Activated naive CD8-positive, alpha-beta T cell treated with anti-CD3 and anti-CD28 coated beads, Interleukin-2, amount 10 ng/mL, durations not matched to agents 7 days and 5 days (primary cell): Measurements from ENCODE around the gene SLC25A31. TPM values are rescaled to one million over a fixed set of nuclear protein-coding genes. Genes with fewer than 3 reads are reported as not detected.

Experiments used
- ATAC-seq: fragments of 150-1000 bp; cut with Tn5 transposase; one replicate; pipeline ENCODE4 v1.10.0; 2021; ENCODE audit warnings: low read depth, moderate library complexity
- POLR2A ChIA-PET: fragments of 350-600 bp; sonication (Branson Sonifier 250); formaldehyde crosslinking; loops from one replicate; lab custom pipeline; 2021; ENCODE audit warnings: antibody characterized with exemption; lab: Charles Lee
- DNase-seq: peaks from one replicate; pipeline ENCODE4 v3.0.0; 2021
- H3K27ac Mint-ChIP-seq: one replicate; pipeline ENCODE4 v1.8.0; 2022; ENCODE audit warnings: mild to moderate bottlenecking, mixed read lengths
- H3K27me3 Mint-ChIP-seq: one replicate; pipeline ENCODE4 v1.8.0; 2022; ENCODE audit warnings: mild to moderate bottlenecking, moderate library complexity, mixed read lengths
- H3K36me3 Mint-ChIP-seq: one replicate; pipeline ENCODE4 v1.8.0; 2021; ENCODE audit warnings: mild to moderate bottlenecking, mixed read lengths
- H3K4me1 Mint-ChIP-seq: one replicate; pipeline ENCODE4 v1.8.0; 2021; ENCODE audit warnings: mixed read lengths
- H3K4me3 Mint-ChIP-seq: one replicate; pipeline ENCODE4 v1.8.0; 2022; ENCODE audit warnings: mild to moderate bottlenecking, moderate library complexity, mixed read lengths
- H3K9me3 Mint-ChIP-seq: one replicate; pipeline ENCODE4 v1.8.0; 2021; ENCODE audit warnings: mixed read lengths
- total RNA-seq, 2 experiments: library from RNA; stranded (reverse); gene quantifications; one replicate each; pipeline ENCODE4 v1.2.3, GENCODE V29; 2021

SLC25A31 gene
- total RNA-seq, 2 experiments from 2014 or later, result not detected

DNA sequence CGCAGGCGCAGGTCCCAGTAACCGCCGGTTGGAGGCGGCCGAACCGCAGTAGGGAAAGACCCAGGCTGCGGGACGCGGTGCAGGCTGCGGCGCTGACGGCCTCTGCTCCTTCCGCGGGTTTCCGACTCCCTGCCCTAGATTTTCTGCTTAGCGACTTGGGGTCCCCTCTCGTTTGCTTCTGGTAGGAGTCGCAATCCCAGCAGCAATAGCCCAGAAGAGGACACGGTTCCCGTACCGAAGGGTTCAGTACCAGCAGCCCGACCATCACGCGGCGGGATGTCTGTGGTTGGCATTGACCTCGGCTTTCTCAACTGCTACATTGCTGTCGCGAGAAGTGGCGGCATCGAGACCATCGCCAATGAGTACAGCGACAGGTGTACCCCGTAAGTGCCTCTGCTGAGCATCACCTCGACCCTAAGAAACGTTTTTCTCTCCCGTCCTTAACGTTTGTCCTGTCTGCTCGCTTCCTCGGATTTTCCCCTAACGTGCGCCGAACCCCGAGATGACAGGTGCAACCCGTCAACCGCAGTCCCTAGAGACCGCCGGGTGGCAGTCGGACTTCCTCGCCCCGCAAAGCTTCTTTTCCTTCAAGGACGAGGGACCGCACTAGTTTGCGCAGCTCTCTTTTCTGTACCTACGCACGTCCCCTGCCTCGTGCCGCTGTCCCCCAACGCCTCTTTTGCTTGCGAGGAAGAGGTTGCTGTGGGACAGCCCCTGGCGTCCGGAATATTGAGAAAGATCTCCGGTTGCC is 52.2 kb downstream of the SLC25A31 start, which contains the start of gene HSPA4L:
Gene HSPA4L, plus strand, starts transcription at position 48 of the 751 bp plus-strand sequence. Its CDS starts 229 bp downstream, at position 277.
- H3K27me3 Mint-ChIP-seq, result peaks cover 73% of the 10 kb centered on the region
- peak within 1 kb of the TSS; percentile 82 for H3K27ac Mint-ChIP-seq
- peaks cover 16% of the 10 kb centered on the region for H3K4me1 Mint-ChIP-seq
- H3K36me3 Mint-ChIP-seq, result no peaks in the 10 kb centered on the region
- H3K4me3 Mint-ChIP-seq, result peak within 1 kb of the TSS; percentile 96
- ATAC-seq, result peak; percentile 83
- H3K9me3 Mint-ChIP-seq, result no peaks in the 10 kb centered on the region
- POLR2A ChIA-PET, result interaction anchor here (0.6 to 2.4 kb wide), 4 partner anchors 98 to 1386 kb away, joined by 3 to 10 read pairs (median 3); partner anchors contain the start of gene PLK4
- peak; percentile 75 for DNase-seq

DNA sequence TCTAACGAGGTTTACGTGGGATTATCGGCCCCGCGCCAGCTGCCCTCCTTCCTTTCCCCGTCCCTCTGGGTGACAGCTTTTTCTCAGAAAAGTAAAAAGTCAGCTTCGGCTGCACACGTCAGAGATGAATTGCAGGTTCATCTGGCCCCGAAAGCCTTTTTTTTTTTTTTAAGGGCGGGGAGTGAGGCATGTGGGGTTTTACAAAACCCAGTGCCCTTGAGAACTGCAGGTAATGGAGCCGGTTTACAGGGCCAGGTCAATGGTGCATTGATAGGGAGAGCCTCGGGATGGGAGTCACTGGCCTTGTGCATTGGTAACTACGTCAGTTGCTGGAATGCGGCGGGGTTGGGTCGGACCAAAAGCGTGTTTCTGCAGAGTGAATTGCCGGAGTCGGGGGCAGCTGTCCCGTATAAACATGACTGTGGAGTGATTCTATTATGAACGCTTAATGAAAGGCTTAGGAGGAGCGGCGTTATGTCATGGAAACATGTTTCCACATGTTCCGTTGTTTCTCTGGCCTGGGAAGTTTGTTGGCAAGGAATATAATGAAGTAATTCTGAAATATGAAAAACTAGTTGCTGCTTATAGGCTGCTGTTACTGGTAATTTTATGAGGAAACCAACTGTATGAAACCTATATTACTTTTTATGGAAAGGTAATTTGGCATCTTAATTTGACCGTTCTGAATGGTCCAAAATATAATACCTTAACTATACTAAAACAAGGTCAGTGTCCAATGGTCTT is 53.0 kb downstream of the SLC25A31 start:
- no peaks in the 10 kb centered on the region for H3K36me3 Mint-ChIP-seq
- peak overlapping the region; percentile 82 for H3K27ac Mint-ChIP-seq
- peak overlapping the region; percentile 96 for H3K4me3 Mint-ChIP-seq
- peaks cover 16% of the 10 kb centered on the region for H3K4me1 Mint-ChIP-seq
- DNase-seq, result peak; percentile 32
- POLR2A ChIA-PET, result interaction anchor here (0.7 to 2.4 kb wide), 3 partner anchors 97 to 1385 kb away, joined by 3 to 10 read pairs (median 3); partner anchors contain the start of gene PLK4
- peaks cover 67% of the 10 kb centered on the region for H3K27me3 Mint-ChIP-seq
- no peaks in the 10 kb centered on the region for H3K9me3 Mint-ChIP-seq
- ATAC-seq, result no peak

DNA sequence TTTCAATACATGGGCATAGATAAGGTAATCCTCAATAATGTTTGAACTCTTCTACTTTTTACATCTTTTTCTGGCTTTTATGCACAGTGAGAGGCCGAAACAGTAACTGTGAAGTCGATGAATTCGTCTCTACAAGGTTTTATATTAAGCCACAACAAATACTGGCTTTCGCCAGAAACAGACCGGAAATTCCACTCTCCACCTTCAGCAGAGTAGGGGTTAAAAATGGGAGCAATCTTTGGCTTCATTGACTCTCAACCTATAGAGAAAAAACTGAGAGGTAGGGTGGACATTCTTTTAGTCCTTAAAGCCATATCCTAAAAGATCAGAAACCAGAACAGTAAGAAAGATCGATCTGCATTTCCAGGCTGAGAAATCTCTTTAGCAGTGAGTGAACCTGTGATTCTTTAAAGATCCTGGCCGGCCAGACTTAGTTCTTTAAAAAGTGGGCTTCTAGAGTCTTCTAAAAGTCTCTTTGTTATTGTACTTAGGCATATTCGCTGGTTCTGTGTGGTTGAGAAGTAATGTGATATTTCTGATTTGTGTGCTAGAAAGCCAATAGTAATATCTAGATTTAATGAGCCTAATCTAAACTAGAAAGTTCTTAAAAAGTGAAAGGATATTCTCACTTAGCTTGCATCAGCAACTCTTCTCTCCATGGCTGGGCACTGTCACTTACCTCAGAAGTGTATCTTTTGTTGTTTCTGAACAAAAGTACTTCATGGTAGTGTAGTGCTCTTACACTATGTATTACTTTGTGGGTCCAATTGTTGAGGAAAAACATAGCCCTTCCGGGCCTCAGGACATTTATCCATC is 54.0 kb downstream of the SLC25A31 start:
- H3K9me3 Mint-ChIP-seq, result no peaks in the 10 kb centered on the region
- DNase-seq (no peak), ATAC-seq (no peak)
- no peak overlapping the region for H3K4me3 Mint-ChIP-seq
- no peak overlapping the region for H3K27ac Mint-ChIP-seq
- H3K27me3 Mint-ChIP-seq, result peaks cover 65% of the 10 kb centered on the region
- POLR2A ChIA-PET, result interaction anchor here (2.4 kb wide), 1 partner anchor 96 kb away, joined by 10 read pairs; the partner anchor contains the start of gene PLK4
- peaks cover 16% of the 10 kb centered on the region for H3K4me1 Mint-ChIP-seq
- no peaks in the 10 kb centered on the region for H3K36me3 Mint-ChIP-seq

DNA sequence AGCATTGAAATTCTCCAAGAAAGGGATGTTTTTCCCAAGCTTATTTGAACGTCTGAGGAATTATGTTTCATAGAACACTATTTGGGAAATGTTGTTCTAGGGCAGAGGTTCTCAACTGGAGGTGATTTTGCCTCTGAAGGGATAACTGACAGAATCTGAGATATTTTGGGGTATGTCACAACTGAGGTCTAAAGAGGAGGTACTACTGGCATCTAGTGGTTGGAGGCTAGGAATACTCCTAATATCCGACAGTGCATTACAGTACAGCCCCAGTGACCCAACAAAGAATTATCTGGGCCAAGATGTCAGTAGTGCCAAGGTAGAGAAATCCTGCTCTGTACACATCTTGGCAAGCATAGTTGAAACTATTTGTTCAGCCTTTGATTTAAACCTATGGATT is 58.3 kb downstream of the SLC25A31 start:
- ATAC-seq, result no peak
- peaks cover 1% of the 10 kb centered on the region for H3K4me1 Mint-ChIP-seq
- no peak overlapping the region for H3K27ac Mint-ChIP-seq
- DNase-seq, result no peak
- POLR2A ChIA-PET, result no interaction called here
- H3K36me3 Mint-ChIP-seq, result peaks cover 1% of the 10 kb centered on the region
- H3K4me3 Mint-ChIP-seq, result no peak overlapping the region
- no peaks in the 10 kb centered on the region for H3K9me3 Mint-ChIP-seq
- H3K27me3 Mint-ChIP-seq, result peaks cover 52% of the 10 kb centered on the region

DNA sequence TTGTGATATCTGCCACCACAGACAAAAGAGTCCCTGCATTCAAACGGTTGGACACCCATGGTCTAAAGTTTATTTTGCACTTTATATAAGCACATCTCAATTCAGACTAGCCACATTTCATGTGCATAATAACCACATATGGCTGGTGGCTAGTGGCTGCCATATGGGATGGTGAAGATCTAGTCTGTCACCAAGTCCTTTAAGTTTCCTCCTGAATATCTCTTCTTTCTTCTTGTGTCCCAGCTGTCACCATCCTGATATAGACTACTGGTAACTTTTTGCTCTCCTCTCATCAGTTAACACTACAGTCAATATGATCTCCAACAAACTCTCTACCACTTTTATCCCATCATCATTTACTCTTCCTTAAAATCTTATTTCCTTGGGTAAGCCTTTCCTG is 61.2 kb downstream of the SLC25A31 start:
- no peak overlapping the region for H3K27ac Mint-ChIP-seq
- H3K4me3 Mint-ChIP-seq, result no peak overlapping the region
- DNase-seq (no peak), ATAC-seq (no peak)
- peaks cover 1% of the 10 kb centered on the region for H3K36me3 Mint-ChIP-seq
- peaks cover 1% of the 10 kb centered on the region for H3K4me1 Mint-ChIP-seq
- H3K9me3 Mint-ChIP-seq, result no peaks in the 10 kb centered on the region
- H3K27me3 Mint-ChIP-seq, result peaks cover 42% of the 10 kb centered on the region
- POLR2A ChIA-PET, result no interaction called here

DNA sequence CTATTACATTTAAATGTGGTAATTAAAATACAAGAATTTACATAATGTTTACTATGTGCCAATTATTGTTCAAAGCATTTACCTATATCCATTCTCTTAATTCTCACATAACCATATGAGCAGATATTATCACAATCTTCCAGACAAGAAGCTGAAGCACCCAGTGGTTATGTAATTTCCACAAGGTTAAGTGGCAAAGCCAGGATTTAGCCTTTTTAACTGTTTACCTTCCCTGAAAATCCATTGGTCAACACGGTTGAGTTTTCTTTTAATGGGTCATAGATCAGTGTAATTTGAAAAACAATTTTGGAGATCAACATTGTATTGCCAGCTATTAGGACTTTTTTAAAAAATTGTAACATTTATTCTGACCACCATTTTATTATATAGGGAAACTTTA is 63.3 kb downstream of the SLC25A31 start:
- H3K27me3 Mint-ChIP-seq, result peaks cover 44% of the 10 kb centered on the region
- H3K4me1 Mint-ChIP-seq, result peaks cover 1% of the 10 kb centered on the region
- ATAC-seq (no peak), DNase-seq (no peak)
- peaks cover 1% of the 10 kb centered on the region for H3K36me3 Mint-ChIP-seq
- H3K4me3 Mint-ChIP-seq, result no peak overlapping the region
- H3K9me3 Mint-ChIP-seq, result no peaks in the 10 kb centered on the region
- POLR2A ChIA-PET, result no interaction called here
- H3K27ac Mint-ChIP-seq, result no peak overlapping the region

DNA sequence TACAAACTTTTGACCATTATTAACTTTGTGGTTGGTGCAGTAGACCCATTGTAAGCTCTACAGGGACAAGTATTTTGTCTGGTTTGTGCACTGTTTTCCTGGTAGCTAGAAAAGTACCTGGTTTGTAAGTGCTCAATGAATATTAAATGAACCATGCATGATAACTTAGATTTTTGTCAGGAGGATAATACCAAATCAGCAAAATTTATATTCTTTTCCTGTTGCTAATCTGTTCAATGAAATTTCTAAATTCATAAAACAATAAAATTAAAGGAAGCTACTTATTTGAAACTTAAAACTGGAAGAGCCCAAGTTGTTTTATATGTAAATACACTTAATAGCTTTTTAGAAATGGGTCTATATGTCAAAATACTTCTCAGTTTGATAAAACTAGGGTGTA is 69.5 kb downstream of the SLC25A31 start:
- H3K4me3 Mint-ChIP-seq, result no peak overlapping the region
- no peak for DNase-seq
- POLR2A ChIA-PET, result no interaction called here
- H3K36me3 Mint-ChIP-seq, result no peaks in the 10 kb centered on the region
- ATAC-seq, result no peak
- H3K27ac Mint-ChIP-seq, result no peak overlapping the region
- H3K27me3 Mint-ChIP-seq, result peaks cover 15% of the 10 kb centered on the region
- H3K9me3 Mint-ChIP-seq, result no peaks in the 10 kb centered on the region
- no peaks in the 10 kb centered on the region for H3K4me1 Mint-ChIP-seq

DNA sequence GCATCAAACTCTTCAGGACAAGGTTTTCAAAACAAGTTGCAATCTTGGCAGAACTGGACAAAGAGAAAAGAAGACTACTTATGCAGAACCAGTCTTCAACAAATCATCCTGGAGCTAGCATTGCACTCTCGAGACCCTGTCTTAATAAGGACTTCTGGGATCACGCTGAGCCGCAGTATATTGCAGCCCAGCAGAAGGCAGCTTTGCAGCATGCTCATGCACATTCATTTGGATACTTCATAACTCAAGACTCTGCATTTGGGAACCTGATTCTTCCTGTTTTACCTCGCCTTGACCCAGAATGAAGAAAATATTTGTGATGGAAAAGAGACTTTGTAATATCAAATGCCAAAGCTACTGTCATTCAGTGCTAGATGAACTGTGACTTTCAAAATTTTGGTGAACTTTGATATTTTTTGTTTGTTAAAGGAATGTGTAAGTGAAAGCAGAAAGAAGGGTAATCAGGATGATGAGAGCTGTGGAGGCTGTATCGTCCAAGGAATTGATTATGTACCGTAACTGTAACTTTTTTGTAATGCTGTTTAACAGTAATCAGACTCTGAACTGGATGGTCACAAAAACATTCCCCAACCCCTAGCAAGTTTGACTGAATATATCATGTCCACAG is 79.1 kb downstream of the SLC25A31 start:
- H3K27ac Mint-ChIP-seq, result no peak overlapping the region
- peaks cover 4% of the 10 kb centered on the region for H3K27me3 Mint-ChIP-seq
- ATAC-seq (no peak), DNase-seq (no peak)
- no peak overlapping the region for H3K4me3 Mint-ChIP-seq
- no peaks in the 10 kb centered on the region for H3K4me1 Mint-ChIP-seq
- POLR2A ChIA-PET, result no interaction called here
- no peaks in the 10 kb centered on the region for H3K9me3 Mint-ChIP-seq
- H3K36me3 Mint-ChIP-seq, result no peaks in the 10 kb centered on the region

DNA sequence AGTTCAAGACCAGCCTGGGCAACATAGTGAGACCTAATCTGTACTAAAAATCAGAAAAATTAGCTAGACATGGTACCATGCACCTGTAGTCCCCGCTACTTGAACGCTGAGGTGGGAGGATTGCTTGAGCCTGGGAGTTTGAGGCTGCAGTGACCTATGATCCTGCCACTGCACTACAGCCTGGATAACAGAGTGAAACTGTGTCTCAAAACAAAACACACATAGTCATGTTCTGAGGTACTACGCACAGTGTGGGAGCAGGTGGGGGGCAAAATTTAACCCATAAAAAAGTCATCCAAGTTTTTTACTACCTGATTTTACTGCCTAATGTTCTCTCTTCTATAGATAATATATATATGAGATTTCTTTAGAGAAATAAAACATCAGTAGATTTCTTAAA is 80.4 kb downstream of the SLC25A31 start:
- Mint-ChIP-seq H3K27ac (no peak overlapping the region), H3K4me3 (no peak overlapping the region), H3K27me3 (peaks cover 4% of the 10 kb centered on the region), H3K9me3 (no peaks in the 10 kb centered on the region), H3K4me1 (no peaks in the 10 kb centered on the region), H3K36me3 (no peaks in the 10 kb centered on the region)
- ATAC-seq (no peak), DNase-seq (no peak)
- POLR2A ChIA-PET, result no interaction called here

DNA sequence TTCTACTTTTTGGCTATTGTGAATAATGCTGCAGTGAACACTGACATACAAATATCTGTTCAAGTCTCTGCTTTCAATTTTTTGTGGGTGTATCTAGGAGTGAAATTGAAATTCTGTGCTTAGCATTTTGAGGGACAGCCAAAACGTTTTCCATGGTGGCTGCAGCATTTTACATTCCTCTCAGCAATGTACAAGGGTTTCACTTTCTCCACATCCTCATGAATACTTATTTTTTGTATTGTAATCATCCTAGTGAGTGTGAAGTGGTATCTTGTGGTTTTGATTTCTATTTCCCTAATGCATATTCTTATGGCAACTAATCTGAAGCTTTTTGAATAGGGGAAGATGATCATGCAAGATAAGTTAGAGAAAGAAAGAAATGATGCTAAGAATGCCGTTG is 92.2 kb downstream of the SLC25A31 start:
- H3K4me1 Mint-ChIP-seq, result no peaks in the 10 kb centered on the region
- peaks cover 9% of the 10 kb centered on the region for H3K27me3 Mint-ChIP-seq
- H3K9me3 Mint-ChIP-seq, result no peaks in the 10 kb centered on the region
- POLR2A ChIA-PET, result no interaction called here
- no peak overlapping the region for H3K4me3 Mint-ChIP-seq
- no peaks in the 10 kb centered on the region for H3K36me3 Mint-ChIP-seq
- ATAC-seq (no peak), DNase-seq (no peak)
- H3K27ac Mint-ChIP-seq, result no peak overlapping the region
